ENCODE measurements around the gene GPER1. TPM values are rescaled to one million over a fixed set of nuclear protein-coding genes. Genes with fewer than 3 reads are reported as not detected.
A peak's percentile ranks its signal among the peaks of the same experiment; 100 is the strongest.

The GPER1 gene
- total RNA-seq, 1 donor from 2014 or later = 11.1 TPM

- peaks cover 23% of the 10 kb centered on the region for H3K4me1 ChIP-seq
- H3K27ac ChIP-seq = no peak overlapping the region
- no peaks in the 10 kb centered on the region for H3K36me3 ChIP-seq
- no peak for DNase-seq
- intact Hi-C loops (cut with DNase I) = no loop called here
- ATAC-seq = no peak
- no peak overlapping the region for H3K4me3 ChIP-seq
- no peaks in the 10 kb centered on the region for H3K9me3 ChIP-seq
- no peak for TF ChIP-seq CTCF (IDR thresholded peaks at IDR 0.05)
- no peaks in the 10 kb centered on the region for H3K27me3 ChIP-seq
Observed at GRCh38 chr7:1085910-1086421, 1.9 kb upstream of the GPER1 start.

DNA sequence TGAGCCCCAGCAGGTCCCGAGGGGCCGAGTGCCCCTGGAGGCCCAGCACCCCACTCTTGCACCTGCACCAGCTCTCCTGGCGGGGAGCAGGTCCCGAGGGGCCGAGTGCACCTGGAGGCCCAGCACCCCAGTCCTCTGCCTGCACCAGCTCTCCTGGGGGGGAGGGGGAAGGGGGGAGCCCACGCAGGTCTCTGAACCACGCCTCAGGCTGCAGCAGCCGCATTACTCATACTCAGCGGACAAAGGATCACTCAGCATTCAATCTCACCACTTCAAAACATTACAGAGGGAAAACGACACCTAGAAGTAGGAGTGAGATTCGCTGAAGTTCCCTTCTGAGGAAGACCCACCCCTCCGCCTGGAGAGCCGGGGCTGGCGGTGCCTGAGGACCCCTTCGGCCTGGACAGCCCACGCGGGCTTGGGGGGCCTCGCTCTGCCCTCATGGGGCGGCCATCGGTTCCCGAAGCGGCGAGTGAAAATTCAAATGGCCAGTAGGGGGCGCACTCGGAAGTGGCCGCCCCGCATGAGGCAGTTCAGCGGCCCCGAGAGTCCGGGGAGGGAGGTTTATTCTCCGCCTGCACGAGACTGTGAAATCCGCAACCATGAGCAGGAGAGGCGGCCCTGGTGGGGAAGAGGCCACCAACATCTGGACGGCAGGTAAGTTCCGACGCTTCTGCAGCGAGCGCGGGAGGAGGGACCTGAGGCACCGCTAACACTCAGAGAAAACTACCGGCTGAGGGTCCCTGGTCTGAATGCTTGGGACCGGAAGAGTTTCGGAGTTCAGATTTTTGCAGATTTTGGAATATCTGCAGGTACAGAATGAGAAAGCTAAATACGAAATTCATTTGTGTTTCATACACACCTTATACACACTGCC, 1.1 kb upstream of the GPER1 start:
- intact Hi-C loops (cut with DNase I) = no loop called here
- ATAC-seq (peak; percentile 79), DNase-seq (peak; percentile 85)
- peaks cover 23% of the 10 kb centered on the region for H3K4me1 ChIP-seq
- TF ChIP-seq CTCF (IDR thresholded peaks at IDR 0.05) = peak; percentile 96
- peak overlapping the region; percentile 14 for H3K27ac ChIP-seq
- peak overlapping the region; percentile 49 for H3K4me3 ChIP-seq
- no peaks in the 10 kb centered on the region for H3K9me3 ChIP-seq
- H3K36me3 ChIP-seq = no peaks in the 10 kb centered on the region
- H3K27me3 ChIP-seq = no peaks in the 10 kb centered on the region

DNA sequence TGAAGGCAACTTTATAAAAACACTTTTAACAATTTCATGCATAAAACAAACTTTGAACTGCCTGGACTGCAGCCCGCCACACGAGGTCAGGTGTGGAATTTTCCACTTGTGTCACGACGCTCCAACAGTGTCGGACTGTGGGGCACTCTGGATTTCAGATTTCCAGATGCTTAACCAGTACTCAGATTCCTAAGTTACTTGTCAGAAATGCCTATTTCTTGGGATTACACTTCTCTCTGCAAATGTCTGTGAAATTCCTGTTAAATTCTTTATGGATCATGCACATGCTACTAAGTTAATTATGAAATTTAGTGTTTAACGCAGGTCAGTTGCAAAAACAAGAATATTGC, 473 bp upstream of the GPER1 start:
- Histone ChIP-seq H3K27me3 (no peaks in the 10 kb centered on the region), H3K36me3 (no peaks in the 10 kb centered on the region), H3K4me3 (peak overlapping the region; percentile 49), H3K9me3 (no peaks in the 10 kb centered on the region), H3K27ac (peak overlapping the region; percentile 14), H3K4me1 (peaks cover 23% of the 10 kb centered on the region)
- no peak for TF ChIP-seq CTCF (IDR thresholded peaks at IDR 0.05)
- DNase-seq = no peak
- no peak for ATAC-seq
- intact Hi-C loops (cut with DNase I) = no loop called here

DNA sequence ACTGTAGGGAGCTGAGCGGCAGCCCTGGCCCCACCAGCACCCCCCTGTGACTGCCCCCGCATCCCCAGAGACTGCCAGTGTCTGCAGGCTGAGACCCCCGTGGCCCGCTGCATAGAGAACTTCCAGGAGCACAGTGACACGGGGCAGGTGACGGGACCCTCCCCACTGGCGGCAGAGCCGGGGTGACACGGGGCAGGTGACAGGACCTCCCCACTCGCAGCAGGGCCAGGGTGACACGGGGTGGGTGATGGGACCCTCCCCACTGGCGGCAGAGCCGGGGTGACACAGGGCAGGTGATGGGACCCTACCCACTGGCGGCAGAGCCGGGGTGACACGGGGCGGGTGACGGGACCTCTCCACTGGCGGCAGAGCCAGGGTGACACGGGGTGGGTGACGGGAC, 2.3 kb downstream of the GPER1 start:
- Histone ChIP-seq H3K9me3 (no peaks in the 10 kb centered on the region), H3K4me3 (no peak overlapping the region), H3K36me3 (peaks cover 6% of the 10 kb centered on the region), H3K27me3 (no peaks in the 10 kb centered on the region), H3K4me1 (peaks cover 23% of the 10 kb centered on the region), H3K27ac (no peak overlapping the region)
- intact Hi-C loops (cut with DNase I) = no loop called here
- DNase-seq (no peak), ATAC-seq (no peak)
- no peak for TF ChIP-seq CTCF (IDR thresholded peaks at IDR 0.05)

DNA sequence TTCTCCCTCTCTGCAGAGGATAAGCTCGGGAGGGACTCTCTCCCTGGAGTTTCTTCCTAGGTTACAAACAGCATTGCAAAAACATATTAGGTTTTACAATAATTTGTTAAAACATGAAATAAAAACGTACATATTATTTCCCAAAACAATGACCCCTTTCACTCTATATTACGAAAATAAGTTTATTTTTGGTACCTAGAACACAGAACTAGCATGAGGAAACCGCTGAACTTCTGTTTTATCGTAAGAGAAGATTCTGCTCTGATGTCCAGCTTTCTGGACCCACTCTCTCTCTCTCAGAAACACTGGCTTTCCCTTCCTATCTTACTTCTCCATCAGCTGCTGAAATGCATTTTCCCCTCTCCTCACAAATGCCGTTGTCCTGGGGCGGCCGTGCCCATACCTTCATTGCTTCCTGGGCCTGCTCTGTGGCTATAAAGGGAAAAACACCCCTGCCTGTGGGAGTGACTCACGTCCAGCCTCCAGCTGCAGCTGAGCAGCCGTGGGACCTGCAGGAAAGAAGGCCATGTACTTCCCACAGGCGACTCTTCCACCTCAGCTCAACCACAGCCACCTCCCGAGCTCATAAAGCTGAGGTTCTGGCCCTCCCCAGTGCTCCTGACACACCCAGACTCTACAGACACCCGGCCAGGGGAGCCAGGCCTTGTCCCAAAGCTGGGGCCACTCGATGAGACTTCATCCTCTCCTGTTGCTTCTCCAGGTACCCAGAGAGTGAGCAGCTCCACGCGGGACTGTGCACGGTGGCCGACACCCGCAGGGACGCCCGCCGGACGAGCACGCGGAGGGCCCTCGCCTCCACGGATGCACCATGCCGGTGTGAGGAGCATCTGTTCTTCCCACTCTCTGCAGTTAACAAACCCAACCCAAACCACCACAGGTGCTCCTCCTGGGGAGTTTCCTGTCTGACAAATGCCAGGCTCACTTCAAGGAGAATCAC, 3.1 kb downstream of the GPER1 start:
- no peak for DNase-seq
- Histone ChIP-seq H3K9me3 (no peaks in the 10 kb centered on the region), H3K27ac (no peak overlapping the region), H3K4me1 (peaks cover 23% of the 10 kb centered on the region), H3K36me3 (peaks cover 6% of the 10 kb centered on the region), H3K4me3 (no peak overlapping the region), H3K27me3 (no peaks in the 10 kb centered on the region)
- TF ChIP-seq CTCF (IDR thresholded peaks at IDR 0.05) = no peak
- no peak for ATAC-seq
- intact Hi-C loops (cut with DNase I) = no loop called here

Measured in upper lobe of right lung (tissue), 1 donor.